Heart right ventricle (tissue), 16 donors: ENCODE data around the gene PAIP2. TPM values are rescaled to one million over a fixed set of nuclear protein-coding genes. Genes with fewer than 3 reads are reported as not detected.
"Not testable (repeated sequence)": the region's sequence is repeated elsewhere in the genome, so short reads cannot be mapped to it uniquely, and the experiment has no call there.

Experiments used
- ATAC-seq, 8 donors: fragments of 200-7000 bp; cut with Tn5 transposase; one replicate each; pipeline ENCODE4 v1.9.1; 2020; ENCODE audit warnings: mild to moderate bottlenecking in 8 of 8, moderate library complexity in 8 of 8, moderate number of reproducible peaks in 1 of 8
- DNase-seq, 2 donors: peaks; one replicate each; pipeline ENCODE4 v3.0.0-alpha.2; 2020
- H3K27ac ChIP-seq, 10 donors: fragments of 200-600 bp; sonication (generic) in 2 of 10; one replicate each; pipeline versions ENCODE4 v1.5.0 to v1.8.0; 2020 to 2022; ENCODE audit warnings: mild to moderate bottlenecking in 3 of 10
- H3K27me3 ChIP-seq, 7 donors: fragments of 200-600 bp; one replicate each; pipeline ENCODE4 v1.8.0; 2021 to 2022; ENCODE audit warnings: mild to moderate bottlenecking in 2 of 7
- H3K36me3 ChIP-seq, 9 donors: fragments of 200-600 bp; sonication (generic) in 1 of 9; one replicate each; pipeline versions ENCODE4 v1.5.0 to v1.8.0; 2020 to 2022; ENCODE audit warnings: mild to moderate bottlenecking in 2 of 9
- H3K4me1 ChIP-seq, 9 donors: fragments of 200-600 bp; sonication (generic) in 1 of 9; one replicate each; pipeline versions ENCODE4 v1.5.0 to v1.8.0; 2020 to 2022; ENCODE audit warnings: mild to moderate bottlenecking in 4 of 9
- H3K4me3 ChIP-seq, 10 donors: fragments of 200-600 bp; sonication (generic) in 2 of 10; one replicate each; pipeline versions ENCODE4 v1.5.0 to v1.8.0; 2020 to 2022; ENCODE audit warnings: mild to moderate bottlenecking in 7 of 10, moderate library complexity in 2 of 10
- H3K9me3 ChIP-seq, 11 donors: fragments of 200-600 bp in 10 of 11; sonication (generic) in 2 of 11; one replicate each; pipeline versions ENCODE4 v1.5.0 to v1.8.0; 2013 to 2022; ENCODE audit warnings: mild to moderate bottlenecking in 2 of 11, control low read depth in 1 of 11, moderate library complexity in 1 of 11
- WGBS, 2 donors: extraction: QIAGEN DNeasy Blood & Tissue Kit; methylation state at CpG; one replicate each; pipeline ENCODE4 v1.1.7; 2013; ENCODE audit warnings: inconsistent platforms in 1 of 2; 5-methylcytosine and 5-hydroxymethylcytosine counted together
- intact Hi-C, 10 donors: fragments of 100-400 bp; cut with DNase I; formaldehyde crosslinking; loops; one replicate each; pipeline versions ENCODE4 v1.11.1 to v1.14.2; 2022
- polyA plus RNA-seq, 2 donors: library from polyadenylated mRNA; stranded (reverse); fragments of 200-250 nt; gene quantifications; one replicate each; pipeline ENCODE4 v1.2.3, GENCODE V29; 2013
- total RNA-seq, 10 donors: library from RNA; stranded (reverse); fragmentation: NEBNext Ultra II Directional in 3 of 10; extraction: Animal tissue kit (Norgen Biotek cat#: 25700) in 3 of 10; gene quantifications; one replicate each; pipeline versions ENCODE4 v1.2.1 to v1.2.4, GENCODE V29; 2021 to 2023
- TF ChIP-seq, protein P1 (sequence below), 9 donors: fragments of 200-600 bp; sonication (generic) in 2 of 9; IDR thresholded peaks; one replicate each; pipeline versions ENCODE4 v1.5.0 to v1.8.0; 2021 to 2022; ENCODE audit warnings: antibody characterized with exemption in 9 of 9, mild to moderate bottlenecking in 5 of 9, moderate library complexity in 1 of 9
- donor health status: Arrhythmogenic right ventricular cardiomyopathy.
- donor health status: ischemic (EF 13 %, LVEDD 7.1; RV severe dilation, severe dysfunction).
- donor health status: healthy with polysubstance abuse.
- donor health status: DM: no; HTN: yes; CAD: no.
- donor health status: DM: no; HTN: no; CAD: no.
- donor health status: ischemic (EF 25% LVEDD 6.9; RV normal size, moderate dysfunction).
- donor health status: ischemic (EF 25% LVEDD 5.7; RV mildly dilated, moderate dysfunction).
- donor health status: healthy.
- donor health status: DM: yes; HTN: yes; CAD: no.
- donor health status: Ischemic cardiomyopathy.
- donor health status: ischemic (EF 35%, LVEDD 5.7; RV mildly dilated, moderate dysfunction).
- donor health status: nonischemic (EF 11% LVEDD 7.7; RV severe dilation, severe dysfunction).
- donor health status: DM: yes; HTN: yes; CAD: no.
- donor health status: PGD.
- donor health status: ischemic (EF 29% LVEDD 5.4; RV normal size, mild dysfunction).
- donor health status: nonischemic (EF 23%, LVEDD 6.1; RV moderate dilation, normal function).

PAIP2 gene
- total and polyA plus RNA-seq, 12 donors, result 43.8 to 173 (median 137) TPM

DNA sequence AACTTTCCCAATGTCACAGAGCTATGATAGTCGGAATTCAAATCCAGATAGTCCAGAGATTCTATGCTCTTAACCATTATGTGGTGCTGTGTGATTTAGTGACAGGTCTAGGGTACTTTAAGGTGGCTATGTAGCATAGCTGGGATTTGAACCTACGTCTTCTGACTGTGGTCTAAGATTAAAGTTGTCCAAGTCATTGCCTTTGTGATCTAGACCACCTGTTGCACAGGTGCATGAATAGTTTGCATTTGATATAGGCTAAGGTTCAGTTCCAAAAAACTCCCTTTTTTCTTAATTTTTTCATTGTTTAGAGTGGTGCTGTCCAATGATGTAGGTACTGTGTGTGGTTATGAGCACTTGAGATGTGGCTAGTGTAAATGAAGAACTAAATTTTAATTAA lies 2.5 kb downstream of the PAIP2 start:
- Histone ChIP-seq H3K4me3 (peak overlapping the region in 1 of 10 donors; percentile 69), H3K27ac (no peak overlapping the region), H3K36me3 (peaks cover 0 to 19% (median 0%) of the 10 kb centered on the region in 9 donors), H3K27me3 (no peaks in the 10 kb centered on the region), H3K4me1 (peaks cover 0 to 57% (median 32%) of the 10 kb centered on the region in 9 donors), H3K9me3 (no peaks in the 10 kb centered on the region)
- ATAC-seq, result no peak
- 51 to 76% methylated on average over 2 of the region's 2 CpGs for WGBS, 2 donors
- TF ChIP-seq, protein P1, sequence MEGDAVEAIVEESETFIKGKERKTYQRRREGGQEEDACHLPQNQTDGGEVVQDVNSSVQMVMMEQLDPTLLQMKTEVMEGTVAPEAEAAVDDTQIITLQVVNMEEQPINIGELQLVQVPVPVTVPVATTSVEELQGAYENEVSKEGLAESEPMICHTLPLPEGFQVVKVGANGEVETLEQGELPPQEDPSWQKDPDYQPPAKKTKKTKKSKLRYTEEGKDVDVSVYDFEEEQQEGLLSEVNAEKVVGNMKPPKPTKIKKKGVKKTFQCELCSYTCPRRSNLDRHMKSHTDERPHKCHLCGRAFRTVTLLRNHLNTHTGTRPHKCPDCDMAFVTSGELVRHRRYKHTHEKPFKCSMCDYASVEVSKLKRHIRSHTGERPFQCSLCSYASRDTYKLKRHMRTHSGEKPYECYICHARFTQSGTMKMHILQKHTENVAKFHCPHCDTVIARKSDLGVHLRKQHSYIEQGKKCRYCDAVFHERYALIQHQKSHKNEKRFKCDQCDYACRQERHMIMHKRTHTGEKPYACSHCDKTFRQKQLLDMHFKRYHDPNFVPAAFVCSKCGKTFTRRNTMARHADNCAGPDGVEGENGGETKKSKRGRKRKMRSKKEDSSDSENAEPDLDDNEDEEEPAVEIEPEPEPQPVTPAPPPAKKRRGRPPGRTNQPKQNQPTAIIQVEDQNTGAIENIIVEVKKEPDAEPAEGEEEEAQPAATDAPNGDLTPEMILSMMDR (IDR thresholded peaks at IDR 0.05), result no peak
- no peak for DNase-seq
- intact Hi-C loops, result loop anchor here in 6 of 10 donors (5.0 kb wide), 3 partner anchors 47 to 52 kb away; partner anchors contain the start of gene MATR3 (in 4 of the 6)

DNA sequence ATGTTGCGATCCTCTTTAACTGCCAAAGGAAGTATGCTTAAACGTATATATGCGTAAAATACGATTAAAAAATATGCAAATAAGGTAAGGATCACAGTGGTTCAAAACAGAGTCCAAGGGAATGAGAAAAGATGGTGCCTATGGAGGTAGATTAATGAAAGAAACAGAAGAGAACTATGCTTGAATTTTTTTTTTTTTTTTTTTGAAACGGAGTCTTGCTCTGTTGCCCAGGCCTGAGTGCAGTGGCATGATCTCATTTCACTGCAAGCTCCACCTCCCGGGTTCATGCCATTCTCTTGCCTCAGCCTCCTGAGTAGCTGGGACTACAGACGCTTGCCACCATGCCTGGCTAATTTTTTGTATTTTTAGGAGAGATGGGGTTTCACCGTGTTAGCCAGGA lies 3.8 kb downstream of the PAIP2 start:
- H3K36me3 ChIP-seq, result peaks cover 0 to 26% (median 0%) of the 10 kb centered on the region in 9 donors
- peaks cover 0 to 67% (median 38%) of the 10 kb centered on the region in 9 donors for H3K4me1 ChIP-seq
- DNase-seq, H3K4me3 ChIP-seq, intact Hi-C loops, H3K9me3 ChIP-seq, H3K27ac ChIP-seq, ATAC-seq, H3K27me3 ChIP-seq: not testable (repeated sequence)
- 93 to 94% methylated on average over 8 of the region's 8 CpGs for WGBS, 2 donors

DNA sequence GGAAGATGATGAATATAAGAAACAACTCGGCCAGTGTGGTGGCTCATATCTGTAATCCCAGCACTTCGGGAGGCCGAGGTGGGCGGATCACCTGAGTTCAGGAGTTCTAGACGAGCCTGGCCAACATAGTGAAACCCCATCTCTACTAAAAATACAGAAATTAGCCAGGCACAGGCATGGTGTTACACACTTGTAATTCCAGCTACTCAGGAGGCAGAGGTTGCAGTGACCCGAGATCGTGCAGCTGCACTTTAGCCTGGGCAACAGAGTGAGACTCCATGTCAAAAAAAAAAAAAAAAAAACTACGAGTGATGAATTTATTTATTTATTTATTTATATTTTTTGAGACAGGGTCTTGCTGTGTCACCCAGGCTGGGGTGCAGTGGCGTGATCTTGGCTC lies 6.2 kb downstream of the PAIP2 start:
- Histone ChIP-seq H3K4me1 (peaks cover 0 to 76% (median 35%) of the 10 kb centered on the region in 9 donors), H3K36me3 (peaks cover 0 to 30% (median 0%) of the 10 kb centered on the region in 9 donors)
- intact Hi-C loops, H3K4me3 ChIP-seq, ATAC-seq, H3K27me3 ChIP-seq, H3K9me3 ChIP-seq, DNase-seq, H3K27ac ChIP-seq: not testable (repeated sequence)
- WGBS, 2 donors, result 89 to 93% methylated on average over 9 of the region's 9 CpGs

DNA sequence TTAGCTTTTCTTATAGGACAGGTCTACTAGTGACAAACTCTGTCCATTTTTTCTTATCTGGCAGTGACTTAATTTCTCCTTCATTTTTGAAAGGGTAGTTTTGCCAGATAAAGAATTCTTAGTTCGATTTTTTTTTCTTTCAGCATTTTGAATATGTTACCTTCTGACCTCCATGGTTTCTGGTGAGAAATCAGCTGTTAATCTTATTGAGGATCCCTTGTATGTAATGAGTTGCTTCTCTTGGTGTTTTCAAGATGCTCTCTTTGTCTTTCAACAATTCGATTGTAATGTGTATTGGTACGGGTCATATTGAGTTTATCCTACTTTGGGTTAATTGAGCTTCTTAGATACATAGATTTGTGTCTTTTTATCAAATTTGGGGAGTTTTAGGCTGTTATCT lies 12.5 kb downstream of the PAIP2 start:
- WGBS, 2 donors, result 94 to 95% methylated on average over 3 of the region's 3 CpGs

DNA sequence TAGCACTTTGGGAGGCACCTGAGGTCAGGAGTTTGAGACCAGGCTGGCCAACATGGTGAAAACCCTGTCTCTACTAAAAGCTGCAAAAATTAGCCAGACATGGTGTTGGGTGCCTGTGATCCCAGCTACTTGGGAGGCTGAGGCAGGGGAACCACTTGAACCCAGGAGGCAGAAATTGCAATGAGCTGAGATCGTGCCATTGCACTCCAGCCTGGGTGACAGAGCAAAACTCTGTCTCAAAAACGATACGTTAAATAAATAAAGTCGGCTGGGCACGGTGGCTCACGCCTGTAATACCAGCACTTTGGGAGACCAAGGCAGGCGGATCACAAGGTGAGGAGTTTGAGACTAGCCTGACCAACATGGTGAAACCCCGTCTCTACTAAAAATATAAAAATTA lies 14.2 kb downstream of the PAIP2 start:
- H3K27me3 ChIP-seq, H3K4me3 ChIP-seq, ATAC-seq, H3K9me3 ChIP-seq, H3K27ac ChIP-seq, intact Hi-C loops, DNase-seq: not testable (repeated sequence)
- 95 to 96% methylated on average over 8 of the region's 8 CpGs for whole genome bisulfite sequencing, 2 donors
- peaks cover 0 to 43% (median 23%) of the 10 kb centered on the region in 9 donors for H3K4me1 ChIP-seq
- H3K36me3 ChIP-seq, result peaks cover 0 to 37% (median 7%) of the 10 kb centered on the region in 9 donors

More for the DNA sequence above, 12.5 kb downstream of the PAIP2 start:
- Histone ChIP-seq H3K9me3 (peaks cover 0 to 7% (median 0%) of the 10 kb centered on the region in 11 donors), H3K4me3 (no peak overlapping the region), H3K27me3 (no peaks in the 10 kb centered on the region), H3K27ac (no peak overlapping the region), H3K36me3 (peaks cover 0 to 42% (median 7%) of the 10 kb centered on the region in 9 donors), H3K4me1 (peaks cover 0 to 54% (median 28%) of the 10 kb centered on the region in 9 donors)
- ATAC-seq (no peak), DNase-seq (no peak)
- intact Hi-C loops, result no loop called here
- TF ChIP-seq, protein P1 (IDR thresholded peaks at IDR 0.05), result no peak

DNA sequence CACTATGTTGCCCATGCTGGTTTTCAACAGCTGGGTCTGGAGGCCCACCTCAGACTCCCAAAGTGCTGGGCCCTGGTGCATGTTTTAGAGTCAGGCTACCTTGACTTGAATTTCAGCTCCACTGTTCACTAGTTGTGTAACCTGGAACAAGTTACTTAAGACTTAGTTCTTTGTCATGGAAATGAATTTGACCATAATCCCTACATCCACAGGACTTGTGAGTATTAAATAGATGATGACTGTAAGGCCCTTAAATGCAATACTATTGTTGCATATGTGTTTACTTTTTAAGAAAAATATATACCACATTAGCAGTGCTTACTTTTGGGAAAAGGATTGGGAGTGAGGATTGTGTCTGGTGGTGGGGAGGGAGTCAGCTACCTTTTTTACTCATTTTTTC lies 16.4 kb downstream of the PAIP2 start:
- intact Hi-C loops, result no loop called here
- H3K36me3 ChIP-seq, result peaks cover 0 to 33% (median 7%) of the 10 kb centered on the region in 9 donors
- no peak for ATAC-seq
- no peak for DNase-seq
- peaks cover 0 to 30% (median 10%) of the 10 kb centered on the region in 9 donors for H3K4me1 ChIP-seq
- no peak overlapping the region for H3K27ac ChIP-seq
- no peak overlapping the region for H3K4me3 ChIP-seq
- H3K9me3 ChIP-seq, result peaks cover 0 to 7% (median 0%) of the 10 kb centered on the region in 11 donors
- H3K27me3 ChIP-seq, result no peaks in the 10 kb centered on the region
- TF ChIP-seq, protein P1 (IDR thresholded peaks at IDR 0.05), result no peak
